Thymus (tissue), 11 donors: ENCODE results near the gene ACOT12. TPM values are rescaled to one million over a fixed set of nuclear protein-coding genes. Genes with fewer than 3 reads are reported as not detected.

Experiments used
- DNase-seq, 9 donors: peaks; one replicate each; pipeline ENCODE4 v3.0.0-alpha.2; 2013; ENCODE audit warnings: low spot score in 9 of 9, low read depth in 6 of 9, missing footprints in 1 of 9
- H3K27ac ChIP-seq, 2 donors: one replicate each; pipeline ENCODE4 v1.5.1; 2013; ENCODE audit warnings: control low read depth in 1 of 2, low read depth in 1 of 2, low read length in 1 of 2, mild to moderate bottlenecking in 1 of 2, moderate library complexity in 1 of 2
- H3K27me3 ChIP-seq, 2 donors: one replicate each; pipeline ENCODE4 v1.5.1; 2013; ENCODE audit warnings: low read length in 1 of 2; ENCODE audit not compliant: control insufficient read depth in 2 of 2, insufficient read depth in 1 of 2
- H3K36me3 ChIP-seq, 2 donors: one replicate each; pipeline ENCODE4 v1.5.1; 2013; ENCODE audit warnings: low read length in 1 of 2, mild to moderate bottlenecking in 1 of 2, moderate library complexity in 1 of 2; ENCODE audit not compliant: control insufficient read depth in 2 of 2, insufficient read depth in 2 of 2
- H3K4me1 ChIP-seq, 2 donors: one replicate each; pipeline ENCODE4 v1.5.1; 2013; ENCODE audit warnings: low read length in 2 of 2; ENCODE audit not compliant: control insufficient read depth in 2 of 2, insufficient read depth in 2 of 2
- H3K4me3 ChIP-seq, 2 donors: one replicate each; pipeline ENCODE4 v1.5.1; 2013; ENCODE audit warnings: low read length in 2 of 2, control low read depth in 1 of 2, mild to moderate bottlenecking in 1 of 2
- H3K9me3 ChIP-seq, 2 donors: one replicate each; pipeline ENCODE4 v1.5.1; 2013; ENCODE audit warnings: low read length in 1 of 2, mild to moderate bottlenecking in 1 of 2; ENCODE audit not compliant: control insufficient read depth in 2 of 2, insufficient read depth in 1 of 2
- WGBS: extraction: QIAGEN DNeasy Blood & Tissue Kit; methylation state at CpG from one replicate; pipeline ENCODE4 v1.1.7; 2013; 5-methylcytosine and 5-hydroxymethylcytosine counted together
- polyA plus RNA-seq: library from polyadenylated mRNA; stranded (reverse); fragments of 200-250 nt; gene quantifications from one replicate; pipeline ENCODE4 v1.2.3, GENCODE V29; 2013
- total RNA-seq: library from RNA; stranded (reverse); fragments of 120-200 nt; gene quantifications from one replicate; pipeline ENCODE4 v1.2.4, GENCODE V29; 2013
- donor health status: healthy.

ACOT12 gene
- total and polyA plus RNA-seq, 2 donors, result 0.05 to 0.14 TPM

DNA sequence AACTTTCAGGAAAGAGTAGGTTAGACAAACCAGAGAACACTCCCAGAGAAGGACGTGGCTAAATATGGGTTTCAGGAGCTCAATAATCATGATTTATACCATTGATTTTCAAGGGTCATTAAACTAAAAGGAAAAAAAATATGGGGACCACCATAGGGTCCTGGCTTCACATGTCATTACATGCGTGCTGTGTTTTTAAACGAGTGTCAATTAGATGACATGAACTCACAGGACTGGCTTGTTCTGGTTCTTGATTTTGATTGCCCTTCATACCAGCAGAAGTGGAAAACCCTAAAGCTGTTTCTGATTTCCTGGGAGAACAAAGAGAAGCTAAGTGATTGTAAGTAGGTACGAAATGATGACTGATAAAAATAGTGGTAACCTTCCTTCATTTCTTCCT is 5.8 kb downstream of the ACOT12 start:
- H3K4me1 ChIP-seq, result no peaks in the 10 kb centered on the region
- H3K4me3 ChIP-seq, result no peak overlapping the region
- DNase-seq, result no peak
- WGBS, result 96% methylated on average over 4 of the region's 4 CpGs
- H3K27ac ChIP-seq, result no peak overlapping the region
- H3K27me3 ChIP-seq, result peaks cover under 1 to 21% of the 10 kb centered on the region in 2 donors
- H3K36me3 ChIP-seq, result no peaks in the 10 kb centered on the region
- no peaks in the 10 kb centered on the region for H3K9me3 ChIP-seq

DNA sequence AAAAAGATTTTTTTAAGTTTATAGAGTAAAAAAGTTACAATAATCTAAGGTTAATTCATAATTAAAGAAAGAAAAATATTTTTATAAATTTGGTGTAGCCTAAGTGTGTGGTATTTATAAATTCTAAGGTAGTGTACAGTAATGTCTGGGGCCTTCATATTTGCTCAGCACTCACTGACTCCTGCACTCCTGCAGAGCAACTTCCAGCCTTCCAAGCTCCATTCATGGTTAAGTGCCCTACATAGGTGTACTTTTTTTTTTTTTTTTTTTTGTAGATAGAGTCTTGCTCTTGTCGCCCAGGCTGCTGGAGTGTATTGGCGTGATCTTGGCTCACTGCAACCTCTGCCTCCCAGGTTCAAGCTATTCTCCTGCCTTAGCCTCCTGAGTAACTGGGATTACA is 10.1 kb downstream of the ACOT12 start:
- Histone ChIP-seq H3K27ac (no peak overlapping the region), H3K9me3 (no peaks in the 10 kb centered on the region), H3K4me3 (no peak overlapping the region), H3K4me1 (no peaks in the 10 kb centered on the region), H3K36me3 (no peaks in the 10 kb centered on the region), H3K27me3 (no peaks in the 10 kb centered on the region)
- WGBS, result 94% methylated on average over 2 of the region's 2 CpGs
- no peak for DNase-seq

DNA sequence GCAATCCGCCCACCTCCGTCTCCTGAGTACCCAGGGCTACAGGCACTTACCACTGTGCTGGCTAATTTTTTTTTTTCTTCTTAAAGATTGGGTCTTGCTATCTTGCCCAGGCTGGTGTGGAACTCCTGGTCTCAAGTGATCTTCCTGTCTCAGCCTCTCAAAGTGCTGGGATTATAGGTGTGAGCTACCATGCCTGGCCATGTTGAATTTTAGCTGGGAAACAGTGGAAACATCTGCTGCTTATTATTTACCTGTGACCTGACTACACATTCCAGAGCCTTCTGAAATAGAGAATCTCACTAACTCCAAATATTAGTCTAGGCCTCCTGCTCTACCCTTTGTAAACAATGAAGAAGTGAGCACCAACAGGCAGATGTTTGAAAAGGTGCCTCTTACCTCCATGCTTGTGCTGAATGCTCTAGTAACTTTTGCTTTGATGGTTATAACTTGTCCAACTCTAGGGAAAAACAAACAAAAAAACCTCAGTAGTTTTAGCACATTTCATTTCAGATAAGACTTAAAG is 22.5 kb downstream of the ACOT12 start:
- DNase-seq, result no peak
- H3K27me3 ChIP-seq, result no peaks in the 10 kb centered on the region
- H3K4me3 ChIP-seq, result no peak overlapping the region
- no peaks in the 10 kb centered on the region for H3K36me3 ChIP-seq
- no peaks in the 10 kb centered on the region for H3K4me1 ChIP-seq
- H3K9me3 ChIP-seq, result no peaks in the 10 kb centered on the region
- H3K27ac ChIP-seq, result no peak overlapping the region
- WGBS, result 97% methylated on average over 2 of the region's 2 CpGs

DNA sequence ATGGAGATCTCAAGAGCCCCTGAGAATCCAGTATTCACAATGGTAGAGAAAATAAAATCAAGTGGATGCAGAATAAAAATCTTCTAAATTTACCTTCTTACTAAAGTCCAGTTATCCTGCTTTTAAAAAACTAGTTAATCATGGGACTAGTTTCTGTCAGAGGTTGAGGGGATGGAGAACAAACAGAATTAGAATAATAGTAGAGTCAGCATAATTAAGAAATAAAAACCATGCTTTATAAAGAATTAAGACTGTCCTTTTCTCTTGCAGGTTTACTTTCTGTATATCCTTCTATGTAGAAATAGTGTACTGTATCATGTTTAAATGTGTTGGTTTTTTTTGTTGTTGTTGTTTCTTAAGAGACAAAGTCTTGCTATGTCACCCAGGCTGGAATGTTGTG is 23.0 kb downstream of the ACOT12 start:
- H3K9me3 ChIP-seq, result no peaks in the 10 kb centered on the region
- no peaks in the 10 kb centered on the region for H3K27me3 ChIP-seq
- DNase-seq, result no peak
- H3K4me1 ChIP-seq, result no peaks in the 10 kb centered on the region
- H3K36me3 ChIP-seq, result no peaks in the 10 kb centered on the region
- H3K27ac ChIP-seq, result no peak overlapping the region
- no peak overlapping the region for H3K4me3 ChIP-seq

DNA sequence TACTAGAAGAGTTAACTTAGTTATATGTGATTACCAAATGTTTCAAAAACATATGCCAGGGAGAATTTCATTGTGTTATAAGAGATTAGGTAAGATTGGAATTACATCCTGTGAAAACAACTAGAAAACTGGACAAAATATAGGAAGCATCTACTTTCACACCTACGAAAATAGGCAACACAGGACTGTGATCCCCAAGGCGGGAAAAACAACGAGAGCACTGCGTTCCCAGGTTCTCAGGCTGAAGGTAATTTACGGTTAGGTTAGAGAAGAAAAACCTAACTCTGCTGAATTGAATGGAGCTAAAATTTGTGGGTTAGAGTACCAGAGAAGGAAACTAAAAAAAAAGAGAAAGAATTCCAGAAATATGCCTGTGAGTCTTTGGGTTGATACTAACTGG is 28.4 kb downstream of the ACOT12 start:
- no peaks in the 10 kb centered on the region for H3K27me3 ChIP-seq
- H3K4me1 ChIP-seq, result no peaks in the 10 kb centered on the region
- H3K4me3 ChIP-seq, result no peak overlapping the region
- no peaks in the 10 kb centered on the region for H3K9me3 ChIP-seq
- 98% methylated on average over 5 of the region's 5 CpGs for WGBS
- H3K36me3 ChIP-seq, result no peaks in the 10 kb centered on the region
- no peak overlapping the region for H3K27ac ChIP-seq
- no peak for DNase-seq

DNA sequence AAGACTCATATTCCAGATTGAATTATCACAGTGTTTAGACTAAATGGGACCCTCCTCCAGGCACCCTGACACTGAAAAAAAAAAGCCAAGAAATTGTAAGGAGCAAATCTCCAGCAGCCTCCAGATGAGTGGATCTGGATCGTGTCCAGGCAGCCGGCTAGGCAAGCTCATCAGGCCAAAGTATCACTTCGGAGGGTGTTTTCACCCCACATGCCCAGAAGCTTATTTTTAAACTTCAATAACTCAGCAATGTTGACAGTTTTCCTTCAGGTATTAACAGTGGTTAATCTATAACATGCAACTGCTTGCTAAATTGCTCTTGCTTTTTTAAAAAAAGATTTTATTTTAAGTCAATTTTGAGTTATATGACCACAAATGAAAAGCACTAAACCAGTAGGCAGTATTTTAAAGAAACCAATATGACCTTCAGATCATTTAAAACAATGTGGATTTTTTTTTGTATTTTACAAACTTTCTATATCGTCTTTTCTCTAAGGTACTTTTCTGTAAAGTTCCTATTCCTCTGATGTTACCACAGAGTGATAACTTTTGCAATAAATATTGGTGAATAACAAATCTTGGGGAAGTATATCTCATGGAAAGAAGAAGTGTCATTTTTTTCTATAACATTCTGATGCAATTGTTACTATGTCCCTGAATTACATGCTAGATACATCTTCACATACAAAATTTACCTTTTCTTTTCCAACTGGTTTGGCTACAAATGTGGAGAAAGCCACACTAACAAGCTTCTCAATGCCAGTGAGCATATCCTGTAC is 30.7 kb downstream of the ACOT12 start:
- Histone ChIP-seq H3K36me3 (no peaks in the 10 kb centered on the region), H3K27ac (no peak overlapping the region), H3K27me3 (no peaks in the 10 kb centered on the region), H3K4me3 (no peak overlapping the region), H3K9me3 (no peaks in the 10 kb centered on the region), H3K4me1 (no peaks in the 10 kb centered on the region)
- DNase-seq, result no peak
- WGBS, result 96% methylated on average over 4 of the region's 4 CpGs

DNA sequence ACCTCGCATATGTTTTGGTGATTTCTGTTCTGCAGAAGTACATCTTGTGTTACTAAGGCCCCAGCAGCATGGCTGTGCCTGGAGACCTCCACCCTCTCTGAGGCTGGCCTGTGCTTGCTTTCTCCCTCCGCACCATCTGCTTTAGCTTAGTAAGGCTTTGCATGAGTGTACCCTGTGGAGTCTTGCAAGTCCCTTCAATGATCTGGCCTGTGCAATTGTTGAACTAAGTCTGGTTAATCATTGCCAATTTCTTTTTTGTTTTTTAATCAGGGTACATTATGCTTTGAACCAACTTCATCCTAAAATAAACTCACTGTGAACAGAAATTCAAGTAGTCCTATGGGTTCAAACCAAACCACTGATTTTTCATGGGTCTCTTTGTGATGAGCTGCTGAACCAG is 32.3 kb downstream of the ACOT12 start:
- no peak for DNase-seq
- no peak overlapping the region for H3K27ac ChIP-seq
- H3K27me3 ChIP-seq, result no peaks in the 10 kb centered on the region
- H3K4me1 ChIP-seq, result no peaks in the 10 kb centered on the region
- no peak overlapping the region for H3K4me3 ChIP-seq
- WGBS, result 98% methylated on average over 2 of the region's 2 CpGs
- H3K9me3 ChIP-seq, result no peaks in the 10 kb centered on the region
- no peaks in the 10 kb centered on the region for H3K36me3 ChIP-seq

DNA sequence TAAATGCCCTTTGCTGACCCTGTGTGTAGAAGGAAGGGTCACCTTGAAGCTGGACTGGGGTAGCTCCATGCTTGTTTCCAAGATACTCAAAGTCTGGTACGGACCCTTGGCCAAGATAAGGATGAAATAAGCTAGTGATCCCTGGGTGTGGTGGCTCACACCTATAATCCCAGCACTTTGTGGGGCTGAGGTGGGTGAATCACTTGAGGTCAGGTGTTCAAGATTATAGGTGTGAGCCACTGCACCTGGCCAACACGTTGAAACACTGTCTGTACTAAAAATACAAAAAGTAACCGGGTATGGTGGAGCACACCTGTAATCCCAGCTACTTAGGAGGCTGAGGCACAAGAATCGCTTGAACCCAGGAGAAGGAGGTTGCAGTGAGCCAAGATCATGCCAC is 33.3 kb downstream of the ACOT12 start:
- DNase-seq, result no peak
- Histone ChIP-seq H3K9me3 (no peaks in the 10 kb centered on the region), H3K4me3 (no peak overlapping the region), H3K36me3 (no peaks in the 10 kb centered on the region), H3K4me1 (no peaks in the 10 kb centered on the region), H3K27ac (no peak overlapping the region), H3K27me3 (no peaks in the 10 kb centered on the region)
- WGBS, result 96% methylated on average over 4 of the region's 4 CpGs

DNA sequence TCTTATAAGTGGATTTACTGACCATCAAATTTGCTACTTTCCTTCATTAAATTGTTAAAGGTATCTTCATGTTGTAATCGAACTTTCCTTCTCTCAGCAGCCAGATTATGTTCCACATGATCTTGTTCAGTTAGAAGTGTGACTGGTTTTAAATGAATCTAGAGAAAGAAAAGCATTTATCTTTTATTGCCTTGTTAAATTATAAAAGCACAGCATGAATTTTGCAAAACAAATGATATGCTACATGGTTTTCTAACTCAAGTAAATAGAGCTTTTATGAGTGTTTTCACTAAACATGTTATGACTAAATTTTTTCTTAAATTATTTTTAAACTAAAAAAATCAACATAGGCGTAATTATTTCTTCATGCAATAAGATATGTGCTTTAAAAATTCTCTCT is 34.1 kb downstream of the ACOT12 start:
- no peak overlapping the region for H3K27ac ChIP-seq
- no peak overlapping the region for H3K4me3 ChIP-seq
- H3K27me3 ChIP-seq, result no peaks in the 10 kb centered on the region
- no peak for DNase-seq
- no peaks in the 10 kb centered on the region for H3K36me3 ChIP-seq
- H3K4me1 ChIP-seq, result no peaks in the 10 kb centered on the region
- WGBS, result 97% methylated on average over 2 of the region's 2 CpGs
- H3K9me3 ChIP-seq, result no peaks in the 10 kb centered on the region
